Bronchial epithelial cell (primary cell): ENCODE measurements around the gene KIAA1958. TPM values are rescaled to one million over a fixed set of nuclear protein-coding genes. Genes with fewer than 3 reads are reported as not detected.

Experiments used
- DNase-seq: peaks from one replicate; pipeline ENCODE4 v3.0.0-alpha.2; 2010; ENCODE audit warnings: low read depth
- FAIRE-seq: peaks from 2 replicates; lab custom pipeline; 2011; peaks lifted over from hg19 to GRCh38; lab: Jason Lieb, UNC
- H3K27me3 ChIP-seq: 2 replicates; pipeline ENCODE4 v1.5.1; 2011; ENCODE audit warnings: low read length; ENCODE audit not compliant: control insufficient read depth, insufficient read depth
- H3K36me3 ChIP-seq: 2 replicates; pipeline ENCODE4 v1.5.1; 2011; ENCODE audit warnings: low read length; ENCODE audit not compliant: control insufficient read depth, insufficient read depth
- H3K4me3 ChIP-seq: 2 replicates; pipeline ENCODE4 v1.5.1; 2011; ENCODE audit warnings: mild to moderate bottlenecking, low read depth, low read length, control low read depth
- total RNA-seq: library from RNA; depleted of rRNA; stranded (reverse); fragments of >200 nt; gene quantifications from 2 replicates; pipeline ENCODE4 v1.2.1, GENCODE V29; 2014
- TF ChIP-seq, protein P1 (sequence below): IDR thresholded peaks from 2 replicates; pipeline ENCODE4 v1.5.1; 2011; ENCODE audit warnings: mild to moderate bottlenecking, moderate library complexity, low read length, control low read depth, inconsistent platforms; ENCODE audit not compliant: insufficient read depth, severe bottlenecking

KIAA1958 gene
- total RNA-seq, 1 donor from 2014 or later: 1.8 TPM

DNA sequence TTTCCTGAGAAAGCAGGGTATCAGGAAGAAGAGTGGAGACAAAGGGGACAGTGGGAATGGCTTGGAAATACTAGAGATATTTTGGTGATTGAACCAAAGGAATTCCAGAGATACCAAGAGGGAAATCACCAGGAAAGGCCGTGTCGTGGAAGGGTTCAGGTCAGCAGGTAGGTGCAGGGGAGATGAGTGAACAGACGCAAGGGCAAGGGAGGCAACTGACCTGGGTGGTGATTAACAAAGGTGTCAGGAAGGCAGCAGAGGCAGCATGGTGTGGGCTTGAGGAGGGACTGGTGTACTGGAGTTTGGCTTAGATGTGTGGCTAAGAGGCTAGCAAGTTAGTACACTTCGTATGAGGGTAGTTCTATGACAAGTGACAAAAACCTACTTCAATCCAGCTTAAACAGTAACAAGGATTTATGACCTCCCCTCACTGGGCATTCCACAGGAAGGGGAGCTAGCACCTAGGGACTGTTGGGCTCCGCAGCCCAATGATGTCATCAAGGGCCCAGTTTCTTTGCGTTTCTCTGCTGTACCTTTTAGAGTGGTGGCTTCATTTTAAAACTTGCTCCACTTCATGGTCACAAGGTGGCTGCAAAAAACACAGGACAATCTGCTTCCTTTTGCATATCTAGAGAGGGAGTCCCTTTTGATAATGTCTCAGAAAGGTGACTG is 194.2 kb downstream of the KIAA1958 start:
- Histone ChIP-seq H3K27me3 (no peaks in the 10 kb centered on the region), H3K4me3 (no peak overlapping the region), H3K36me3 (no peaks in the 10 kb centered on the region)
- FAIRE-seq (no peak), DNase-seq (no peak)
- TF ChIP-seq, protein P1, sequence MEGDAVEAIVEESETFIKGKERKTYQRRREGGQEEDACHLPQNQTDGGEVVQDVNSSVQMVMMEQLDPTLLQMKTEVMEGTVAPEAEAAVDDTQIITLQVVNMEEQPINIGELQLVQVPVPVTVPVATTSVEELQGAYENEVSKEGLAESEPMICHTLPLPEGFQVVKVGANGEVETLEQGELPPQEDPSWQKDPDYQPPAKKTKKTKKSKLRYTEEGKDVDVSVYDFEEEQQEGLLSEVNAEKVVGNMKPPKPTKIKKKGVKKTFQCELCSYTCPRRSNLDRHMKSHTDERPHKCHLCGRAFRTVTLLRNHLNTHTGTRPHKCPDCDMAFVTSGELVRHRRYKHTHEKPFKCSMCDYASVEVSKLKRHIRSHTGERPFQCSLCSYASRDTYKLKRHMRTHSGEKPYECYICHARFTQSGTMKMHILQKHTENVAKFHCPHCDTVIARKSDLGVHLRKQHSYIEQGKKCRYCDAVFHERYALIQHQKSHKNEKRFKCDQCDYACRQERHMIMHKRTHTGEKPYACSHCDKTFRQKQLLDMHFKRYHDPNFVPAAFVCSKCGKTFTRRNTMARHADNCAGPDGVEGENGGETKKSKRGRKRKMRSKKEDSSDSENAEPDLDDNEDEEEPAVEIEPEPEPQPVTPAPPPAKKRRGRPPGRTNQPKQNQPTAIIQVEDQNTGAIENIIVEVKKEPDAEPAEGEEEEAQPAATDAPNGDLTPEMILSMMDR: no peak

- no peaks in the 10 kb centered on the region for H3K27me3 ChIP-seq
- H3K36me3 ChIP-seq: peaks cover 9% of the 10 kb centered on the region
- FAIRE-seq (no peak), DNase-seq (no peak)
- TF ChIP-seq, protein P1: no peak
- no peak overlapping the region for H3K4me3 ChIP-seq
Measured at GRCh38 chr9:112689161-112689740, 202.6 kb downstream of the KIAA1958 start.

- no peaks in the 10 kb centered on the region for H3K27me3 ChIP-seq
- DNase-seq (no peak), FAIRE-seq (no peak)
- TF ChIP-seq, protein P1: no peak
- H3K4me3 ChIP-seq: no peak overlapping the region
- H3K36me3 ChIP-seq: peaks cover 12% of the 10 kb centered on the region
Measured at GRCh38 chr9:112694706-112695555, 208.3 kb downstream of the KIAA1958 start.

- TF ChIP-seq, protein P1: no peak
- Histone ChIP-seq H3K27me3 (no peaks in the 10 kb centered on the region), H3K36me3 (peaks cover 9% of the 10 kb centered on the region), H3K4me3 (no peak overlapping the region)
- FAIRE-seq (no peak), DNase-seq (no peak)
Measured at GRCh38 chr9:112696461-112696860, 209.8 kb downstream of the KIAA1958 start.

DNA sequence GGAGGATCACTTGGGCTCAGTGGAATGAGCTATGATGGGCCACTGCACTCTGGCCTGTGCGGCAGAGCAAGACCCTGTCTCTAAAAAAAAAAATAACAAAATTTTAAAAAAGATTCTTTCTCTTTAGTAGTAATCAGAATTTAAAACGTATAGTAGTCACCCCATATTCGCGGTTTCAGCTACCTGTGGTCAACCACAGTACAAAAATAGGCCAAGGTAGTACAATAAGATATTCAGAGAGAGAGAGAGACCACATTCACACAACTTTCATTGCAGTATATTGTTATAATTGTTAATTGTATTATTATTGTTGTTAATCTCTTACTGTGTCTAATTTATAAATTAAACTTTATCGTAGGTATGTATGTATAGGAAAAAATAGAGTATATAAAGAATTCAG is 212.6 kb downstream of the KIAA1958 start:
- Histone ChIP-seq H3K27me3 (no peaks in the 10 kb centered on the region), H3K4me3 (no peak overlapping the region), H3K36me3 (peaks cover 6% of the 10 kb centered on the region)
- TF ChIP-seq, protein P1: no peak
- FAIRE-seq (no peak), DNase-seq (no peak)
